Endothelial cell of umbilical vein (primary cell): ENCODE measurements around the gene PNLIPRP1. TPM values are rescaled to one million over a fixed set of nuclear protein-coding genes. Genes with fewer than 3 reads are reported as not detected.

Experiments used
- BruUV-seq: library from RNA; stranded (reverse); fragments of 400-500 nt; replicated peaks from 2 replicates; lab custom pipeline; 2021; lab: Mats Ljungman, UMichigan
- CTCF ChIA-PET: fragments of 300-600, 350-600 bp; sonication (Branson Sonifier 250); formaldehyde crosslinking; loops from one replicate; lab custom pipeline; 2021; ENCODE audit warnings: antibody characterized with exemption, inconsistent platforms; lab: Charles Lee
- POLR2A ChIA-PET: fragments of 300-600, 350-600 bp; sonication (Branson Sonifier 250); formaldehyde crosslinking; loops from one replicate; lab custom pipeline; 2021; ENCODE audit warnings: antibody characterized with exemption, inconsistent platforms; lab: Charles Lee
- DNase-seq: peaks from one replicate; pipeline ENCODE4 v3.0.0-alpha.2; 2011; ENCODE audit warnings: low read depth, low spot score
- FAIRE-seq: peaks from 2 replicates; lab custom pipeline; 2011; peaks lifted over from hg19 to GRCh38; lab: Jason Lieb, UNC
- H2AFZ ChIP-seq: 2 replicates; pipeline ENCODE4 v1.6.0; 2012; ENCODE audit warnings: low read depth, low read length, control low read depth, inconsistent platforms
- H3K27ac ChIP-seq: 2 replicates; pipeline ENCODE4 v1.5.1; 2011; ENCODE audit warnings: low read depth, mild to moderate bottlenecking, control low read depth, low read length, moderate library complexity; ENCODE audit not compliant: insufficient read depth
- H3K27me3 ChIP-seq, 2 experiments: 2 replicates each; pipeline versions ENCODE4 v1.6.0 to v1.6.1; 2011; ENCODE audit warnings: low read length in 2 of 2, mixed read lengths in 1 of 2; ENCODE audit not compliant: control insufficient read depth in 2 of 2, insufficient read depth in 2 of 2
- H3K36me3 ChIP-seq, 2 experiments: 2 replicates in 1 of 2; 3 replicates in 1 of 2; pipeline ENCODE4 v1.5.1; 2011; ENCODE audit warnings: low read length in 2 of 2, mild to moderate bottlenecking in 1 of 2, moderate library complexity in 1 of 2; ENCODE audit not compliant: control insufficient read depth in 2 of 2, insufficient read depth in 2 of 2; ENCODE audit errors: extremely low read depth in 1 of 2
- H3K4me1 ChIP-seq: 3 replicates; pipeline ENCODE4 v1.5.1; 2011; ENCODE audit warnings: mild to moderate bottlenecking, low read length; ENCODE audit not compliant: control insufficient read depth, insufficient read depth; ENCODE audit errors: extremely low read depth
- H3K4me2 ChIP-seq: 2 replicates; pipeline ENCODE4 v1.6.1; 2011; ENCODE audit warnings: low read length, control low read depth, mixed read lengths; ENCODE audit not compliant: insufficient read depth
- H3K4me3 ChIP-seq, 3 experiments: fragments of 200-600 bp in 1 of 3; sonication (generic), shearing (Covaris generic) in 1 of 3; replicated peaks in 1 of 3; 2 replicates each; pipeline ENCODE4 v1.5.1; 2011 to 2016; ENCODE audit warnings: control low read depth in 3 of 3, low read length in 3 of 3, mild to moderate bottlenecking in 2 of 3, inconsistent platforms in 1 of 3, low read depth in 1 of 3, moderate library complexity in 1 of 3; ENCODE audit not compliant: insufficient read depth in 1 of 3
- H3K79me2 ChIP-seq: 2 replicates; pipeline ENCODE4 v1.6.0; 2012; ENCODE audit warnings: low read length, inconsistent platforms; ENCODE audit not compliant: control insufficient read depth, insufficient read depth
- H3K9ac ChIP-seq: replicated peaks from 2 replicates; pipeline ENCODE3; 2011; ENCODE audit warnings: low read length, control low read depth; ENCODE audit not compliant: insufficient read depth; ENCODE audit errors: extremely low read depth
- H3K9me1 ChIP-seq: replicated peaks from 3 replicates; pipeline ENCODE4 v1.6.0; 2011; ENCODE audit warnings: mild to moderate bottlenecking, low read length; ENCODE audit not compliant: control insufficient read depth, insufficient read depth; ENCODE audit errors: extremely low read depth
- H3K9me3 ChIP-seq: replicated peaks from 2 replicates; pipeline ENCODE4 v1.5.1; 2012; ENCODE audit warnings: low read length, inconsistent platforms; ENCODE audit not compliant: control insufficient read depth, insufficient read depth
- H4K20me1 ChIP-seq: replicated peaks from 2 replicates; pipeline ENCODE3; 2011; ENCODE audit warnings: mild to moderate bottlenecking, low read length; ENCODE audit not compliant: control insufficient read depth, insufficient read depth; ENCODE audit errors: extremely low read depth
- EZH2 ChIP-seq: IDR thresholded peaks from 2 replicates; pipeline ENCODE4 v1.6.1; 2012; ENCODE audit warnings: borderline replicate concordance, low read depth, mild to moderate bottlenecking, moderate library complexity, low read length, inconsistent platforms; ENCODE audit not compliant: severe bottlenecking
- FOS ChIP-seq: IDR thresholded peaks from 2 replicates; pipeline ENCODE4 v1.6.1; 2011; ENCODE audit warnings: mild to moderate bottlenecking, low read length, moderate library complexity, borderline replicate concordance; ENCODE audit not compliant: insufficient read depth
- GATA2 ChIP-seq: IDR thresholded peaks from 2 replicates; pipeline ENCODE4 v1.7.0; 2011; ENCODE audit warnings: low read depth, mild to moderate bottlenecking, moderate library complexity, mixed read lengths, low read length; ENCODE audit not compliant: insufficient read length, insufficient read depth
- JUN ChIP-seq: IDR thresholded peaks from 2 replicates; pipeline ENCODE4 v1.6.1; 2011; ENCODE audit warnings: borderline replicate concordance, low read depth; ENCODE audit not compliant: insufficient read length, insufficient read depth
- MYC ChIP-seq: IDR thresholded peaks from one replicate; pipeline ENCODE4 v1.6.1; 2011; ENCODE audit warnings: mild to moderate bottlenecking, low read depth, low read length
- POLR2A ChIP-seq: IDR thresholded peaks from 2 replicates; pipeline ENCODE4 v1.6.1; 2012; ENCODE audit warnings: low read depth, mild to moderate bottlenecking, control low read depth, low read length
- POLR2AphosphoS5 ChIP-seq: IDR thresholded peaks from 2 replicates; pipeline ENCODE4 v1.6.1; 2012; ENCODE audit warnings: low read depth, mild to moderate bottlenecking, control low read depth, low read length, moderate library complexity; ENCODE audit not compliant: insufficient read depth
- dilution Hi-C: fragments of 300-500 bp; cut with MboI; formaldehyde crosslinking; loops from one replicate; pipeline ENCODE4 v1.15.0; 2019; ENCODE audit warnings: low sequenced_read_pairs; ENCODE audit not compliant: extremely low pct_ligation_motif_present
- intact Hi-C: fragments of 100-400 bp; cut with micrococcal nuclease; formaldehyde crosslinking; loops from one replicate; pipeline ENCODE4 v1.10.0; 2022
- polyA plus RNA-seq, 4 experiments: library from polyadenylated mRNA; depleted of rRNA in 3 of 4; stranded (reverse) in 3 of 4; unstranded in 1 of 4; fragments of >200 nt; gene quantifications; 2 replicates each; pipeline versions ENCODE4 v1.2.1 to v1.2.3, GENCODE V29; 2011 to 2012; ENCODE audit warnings: missing spikeins in 1 of 4
- total RNA-seq: library from RNA; stranded (reverse); gene quantifications from 2 replicates; pipeline ENCODE4 v1.2.3, GENCODE V29; 2021
- TF ChIP-seq, protein P1 (sequence below), 2 donors: IDR thresholded peaks; 1 replicate in 1 of 2; 2 replicates in 1 of 2; pipeline ENCODE4 v1.5.1; 2011; ENCODE audit warnings: low read length in 2 of 2, mild to moderate bottlenecking in 2 of 2, moderate library complexity in 2 of 2, control low read depth in 1 of 2, inconsistent platforms in 1 of 2, low read depth in 1 of 2; ENCODE audit not compliant: insufficient read depth in 1 of 2; ENCODE audit errors: extremely low read depth in 1 of 2
- TF ChIP-seq, protein P2 (sequence below): IDR thresholded peaks from 2 replicates; pipeline ENCODE4 v1.6.1; 2011; ENCODE audit not compliant: insufficient read depth, insufficient read length

PNLIPRP1 gene
- total and polyA plus RNA-seq, 2 donors (not counting 3 experiments of a cell fraction or from before 2014, with no cell fraction given) = not detected

DNA sequence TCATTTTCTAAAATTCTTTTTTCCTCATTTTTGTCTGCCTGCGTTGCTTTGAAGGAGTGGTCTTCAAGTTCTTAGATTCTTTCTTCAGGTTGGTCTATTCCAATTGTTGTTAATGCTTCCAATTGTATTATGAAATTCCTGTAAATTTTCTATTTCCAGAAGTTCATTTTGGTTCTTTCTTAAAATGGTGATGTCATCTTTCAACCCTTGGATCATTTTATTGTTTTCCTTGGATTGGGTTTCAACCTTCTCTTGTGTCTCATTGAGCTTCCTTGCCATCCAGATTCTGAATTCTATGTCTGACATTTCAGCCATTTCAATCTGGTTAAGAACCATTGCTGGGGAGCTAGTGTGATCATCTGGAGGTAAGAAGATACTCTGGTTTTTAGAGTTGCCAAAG, 63.1 kb downstream of the PNLIPRP1 start:
- ChIA-PET CTCF (no interaction called here), POLR2A (no interaction called here)
- Histone ChIP-seq H3K27me3 (no peaks in the 10 kb centered on the region), H3K4me3 (no peak overlapping the region), H3K27ac (no peak overlapping the region), H3K9me3 (no peaks in the 10 kb centered on the region), H3K4me2 (no peak overlapping the region), H3K9me1 (no peaks in the 10 kb centered on the region), H3K79me2 (no peaks in the 10 kb centered on the region), H3K36me3 (no peaks in the 10 kb centered on the region), H4K20me1 (no peaks in the 10 kb centered on the region), H2AFZ (no peak overlapping the region), H3K4me1 (no peaks in the 10 kb centered on the region), H3K9ac (no peak overlapping the region)
- TF ChIP-seq, protein P1, sequence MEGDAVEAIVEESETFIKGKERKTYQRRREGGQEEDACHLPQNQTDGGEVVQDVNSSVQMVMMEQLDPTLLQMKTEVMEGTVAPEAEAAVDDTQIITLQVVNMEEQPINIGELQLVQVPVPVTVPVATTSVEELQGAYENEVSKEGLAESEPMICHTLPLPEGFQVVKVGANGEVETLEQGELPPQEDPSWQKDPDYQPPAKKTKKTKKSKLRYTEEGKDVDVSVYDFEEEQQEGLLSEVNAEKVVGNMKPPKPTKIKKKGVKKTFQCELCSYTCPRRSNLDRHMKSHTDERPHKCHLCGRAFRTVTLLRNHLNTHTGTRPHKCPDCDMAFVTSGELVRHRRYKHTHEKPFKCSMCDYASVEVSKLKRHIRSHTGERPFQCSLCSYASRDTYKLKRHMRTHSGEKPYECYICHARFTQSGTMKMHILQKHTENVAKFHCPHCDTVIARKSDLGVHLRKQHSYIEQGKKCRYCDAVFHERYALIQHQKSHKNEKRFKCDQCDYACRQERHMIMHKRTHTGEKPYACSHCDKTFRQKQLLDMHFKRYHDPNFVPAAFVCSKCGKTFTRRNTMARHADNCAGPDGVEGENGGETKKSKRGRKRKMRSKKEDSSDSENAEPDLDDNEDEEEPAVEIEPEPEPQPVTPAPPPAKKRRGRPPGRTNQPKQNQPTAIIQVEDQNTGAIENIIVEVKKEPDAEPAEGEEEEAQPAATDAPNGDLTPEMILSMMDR (IDR thresholded peaks at IDR 0.05; ENCODE audit: extremely low read depth in 1 of 2, insufficient read depth in 1 of 2, low read depth in 1 of 2, low read length in 2 of 2) = no peak
- TF ChIP-seq POLR2AphosphoS5 (no peak), POLR2A (no peak), MYC (no peak), FOS (no peak), JUN (no peak), GATA2 (no peak), EZH2 (no peak)
- TF ChIP-seq, protein P2, sequence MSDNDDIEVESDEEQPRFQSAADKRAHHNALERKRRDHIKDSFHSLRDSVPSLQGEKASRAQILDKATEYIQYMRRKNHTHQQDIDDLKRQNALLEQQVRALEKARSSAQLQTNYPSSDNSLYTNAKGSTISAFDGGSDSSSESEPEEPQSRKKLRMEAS = no peak
- BruUV-seq = no TSS peak
- FAIRE-seq = no peak
- dilution Hi-C loops (no loop called here), intact Hi-C loops (no loop called here)
- no peak for DNase-seq
